Effector memory CD4-positive, alpha-beta T cell (primary cell): ENCODE results near the gene CTNND2.
"Not testable (repeated sequence)": the region's sequence is repeated elsewhere in the genome, so short reads cannot be mapped to it uniquely, and the experiment has no call there.

Experiments
- DNase-seq, 3 donors: peaks; one replicate each; pipeline ENCODE4 v3.0.0-alpha.2; 2020
- H3K27ac ChIP-seq: 2 replicates; pipeline ENCODE4 v1.7.0; 2013; ENCODE audit warnings: mild to moderate bottlenecking, low read length, moderate library complexity; ENCODE audit not compliant: insufficient read depth, poor library complexity, severe bottlenecking
- H3K27me3 ChIP-seq: replicated peaks from 2 replicates; pipeline ENCODE4 v1.7.0; 2013; ENCODE audit warnings: mild to moderate bottlenecking, low read length; ENCODE audit not compliant: insufficient read depth, control insufficient read depth, poor library complexity, severe bottlenecking
- H3K36me3 ChIP-seq: 2 replicates; pipeline ENCODE4 v1.7.0; 2013; ENCODE audit warnings: mild to moderate bottlenecking, low read length, moderate library complexity; ENCODE audit not compliant: control insufficient read depth, insufficient read depth
- H3K4me1 ChIP-seq: 2 replicates; pipeline ENCODE4 v1.7.0; 2013; ENCODE audit warnings: low read length, mild to moderate bottlenecking; ENCODE audit not compliant: control insufficient read depth, insufficient read depth, poor library complexity, severe bottlenecking
- H3K4me3 ChIP-seq: 2 replicates; pipeline ENCODE4 v1.7.0; 2013; ENCODE audit warnings: low read length, low read depth, mild to moderate bottlenecking; ENCODE audit not compliant: insufficient read depth, poor library complexity, severe bottlenecking
- H3K9me3 ChIP-seq: 2 replicates; pipeline ENCODE4 v1.7.0; 2013; ENCODE audit warnings: mild to moderate bottlenecking, low read length, moderate library complexity; ENCODE audit not compliant: control insufficient read depth

CTNND2 gene

GRCh38 chr5:11013793-11014192, 890.5 kb downstream of the CTNND2 start:
- H3K4me1 ChIP-seq, result no peaks in the 10 kb centered on the region
- DNase-seq, result no peak
- no peaks in the 10 kb centered on the region for H3K27me3 ChIP-seq
- H3K27ac ChIP-seq, result no peak overlapping the region
- H3K4me3 ChIP-seq, result no peak overlapping the region
- no peaks in the 10 kb centered on the region for H3K36me3 ChIP-seq
- no peaks in the 10 kb centered on the region for H3K9me3 ChIP-seq

GRCh38 chr5:11012295-11012694, 892.0 kb downstream of the CTNND2 start:
- Histone ChIP-seq H3K27me3 (no peaks in the 10 kb centered on the region), H3K4me3 (no peak overlapping the region), H3K36me3 (no peaks in the 10 kb centered on the region), H3K27ac (no peak overlapping the region), H3K4me1 (no peaks in the 10 kb centered on the region), H3K9me3 (no peaks in the 10 kb centered on the region)
- DNase-seq, result no peak

- no peak overlapping the region for H3K27ac ChIP-seq
- no peak overlapping the region for H3K4me3 ChIP-seq
- no peaks in the 10 kb centered on the region for H3K36me3 ChIP-seq
- DNase-seq, result no peak
- H3K9me3 ChIP-seq, result no peaks in the 10 kb centered on the region
- H3K27me3 ChIP-seq, result no peaks in the 10 kb centered on the region
- no peaks in the 10 kb centered on the region for H3K4me1 ChIP-seq
These were observed 893.6 kb downstream of the CTNND2 start for GRCh38 chr5:11010429-11011210.

- Histone ChIP-seq H3K4me3 (no peak overlapping the region), H3K27ac (no peak overlapping the region)
These were observed 894.7 kb downstream of the CTNND2 start for GRCh38 chr5:11009576-11009975.

GRCh38 chr5:11007269-11007870, 896.9 kb downstream of the CTNND2 start:
- H3K4me1 ChIP-seq, result no peaks in the 10 kb centered on the region
- H3K9me3 ChIP-seq, result no peaks in the 10 kb centered on the region
- H3K27me3 ChIP-seq, result no peaks in the 10 kb centered on the region
- H3K27ac ChIP-seq, result no peak overlapping the region
- H3K36me3 ChIP-seq, result no peaks in the 10 kb centered on the region
- H3K4me3 ChIP-seq, result no peak overlapping the region
- no peak for DNase-seq

More at GRCh38 chr5:11009576-11009975, 894.7 kb downstream of the CTNND2 start:
- no peak for DNase-seq
- Histone ChIP-seq H3K36me3 (no peaks in the 10 kb centered on the region), H3K27me3 (no peaks in the 10 kb centered on the region), H3K4me1 (no peaks in the 10 kb centered on the region), H3K9me3 (no peaks in the 10 kb centered on the region)

GRCh38 chr5:11004523-11004922, 899.7 kb downstream of the CTNND2 start:
- H3K27ac ChIP-seq, H3K36me3 ChIP-seq, H3K4me3 ChIP-seq, H3K4me1 ChIP-seq, H3K9me3 ChIP-seq, H3K27me3 ChIP-seq, DNase-seq: not testable (repeated sequence)

GRCh38 chr5:11000515-11001353, 903.5 kb downstream of the CTNND2 start:
- Histone ChIP-seq H3K27ac (no peak overlapping the region), H3K4me1 (no peaks in the 10 kb centered on the region), H3K4me3 (no peak overlapping the region), H3K36me3 (no peaks in the 10 kb centered on the region), H3K9me3 (no peaks in the 10 kb centered on the region), H3K27me3 (no peaks in the 10 kb centered on the region)
- no peak for DNase-seq

GRCh38 chr5:10999714-11000113, 904.5 kb downstream of the CTNND2 start:
- Histone ChIP-seq H3K4me1 (no peaks in the 10 kb centered on the region), H3K9me3 (no peaks in the 10 kb centered on the region), H3K27ac (no peak overlapping the region), H3K27me3 (no peaks in the 10 kb centered on the region), H3K4me3 (no peak overlapping the region), H3K36me3 (no peaks in the 10 kb centered on the region)
- DNase-seq, result no peak

GRCh38 chr5:10995891-10996290, 908.4 kb downstream of the CTNND2 start:
- H3K9me3 ChIP-seq, result no peaks in the 10 kb centered on the region
- H3K4me1 ChIP-seq, result no peaks in the 10 kb centered on the region
- no peak for DNase-seq
- H3K36me3 ChIP-seq, result no peaks in the 10 kb centered on the region
- no peaks in the 10 kb centered on the region for H3K27me3 ChIP-seq
- H3K4me3 ChIP-seq, result no peak overlapping the region
- H3K27ac ChIP-seq, result no peak overlapping the region
